ENCODE measurements around the gene PLAAT4.

DNA sequence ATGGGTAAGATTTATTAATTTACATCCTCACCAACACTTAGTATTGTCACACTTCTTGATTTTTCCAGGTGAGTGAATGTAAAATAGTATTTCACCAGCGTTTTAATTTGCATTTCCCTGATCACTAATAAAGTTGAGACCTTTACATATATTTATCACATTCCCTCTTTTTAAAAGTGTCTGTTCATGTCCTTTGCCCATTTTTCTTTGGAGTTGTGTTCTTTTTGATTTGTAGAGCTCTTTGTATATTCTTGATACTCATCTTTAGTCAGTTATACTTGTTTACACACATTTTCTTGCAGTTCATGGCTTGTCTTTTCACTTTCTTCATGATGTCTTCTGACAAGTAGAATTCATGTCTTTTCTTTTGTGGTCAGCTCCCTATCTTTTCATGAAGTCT is 43.5 kb upstream of the PLAAT4 start:
- TF ChIP-seq, protein P1, sequence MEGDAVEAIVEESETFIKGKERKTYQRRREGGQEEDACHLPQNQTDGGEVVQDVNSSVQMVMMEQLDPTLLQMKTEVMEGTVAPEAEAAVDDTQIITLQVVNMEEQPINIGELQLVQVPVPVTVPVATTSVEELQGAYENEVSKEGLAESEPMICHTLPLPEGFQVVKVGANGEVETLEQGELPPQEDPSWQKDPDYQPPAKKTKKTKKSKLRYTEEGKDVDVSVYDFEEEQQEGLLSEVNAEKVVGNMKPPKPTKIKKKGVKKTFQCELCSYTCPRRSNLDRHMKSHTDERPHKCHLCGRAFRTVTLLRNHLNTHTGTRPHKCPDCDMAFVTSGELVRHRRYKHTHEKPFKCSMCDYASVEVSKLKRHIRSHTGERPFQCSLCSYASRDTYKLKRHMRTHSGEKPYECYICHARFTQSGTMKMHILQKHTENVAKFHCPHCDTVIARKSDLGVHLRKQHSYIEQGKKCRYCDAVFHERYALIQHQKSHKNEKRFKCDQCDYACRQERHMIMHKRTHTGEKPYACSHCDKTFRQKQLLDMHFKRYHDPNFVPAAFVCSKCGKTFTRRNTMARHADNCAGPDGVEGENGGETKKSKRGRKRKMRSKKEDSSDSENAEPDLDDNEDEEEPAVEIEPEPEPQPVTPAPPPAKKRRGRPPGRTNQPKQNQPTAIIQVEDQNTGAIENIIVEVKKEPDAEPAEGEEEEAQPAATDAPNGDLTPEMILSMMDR (IDR thresholded peaks at IDR 0.05; ENCODE audit: insufficient read depth, low read length): no peak
- no peak for TF ChIP-seq POLR2AphosphoS5 (IDR thresholded peaks at IDR 0.05; ENCODE audit: low read depth)
- TF ChIP-seq GABPA (IDR thresholded peaks at IDR 0.05; ENCODE audit: low read depth): no peak
- TF ChIP-seq, protein P2, sequence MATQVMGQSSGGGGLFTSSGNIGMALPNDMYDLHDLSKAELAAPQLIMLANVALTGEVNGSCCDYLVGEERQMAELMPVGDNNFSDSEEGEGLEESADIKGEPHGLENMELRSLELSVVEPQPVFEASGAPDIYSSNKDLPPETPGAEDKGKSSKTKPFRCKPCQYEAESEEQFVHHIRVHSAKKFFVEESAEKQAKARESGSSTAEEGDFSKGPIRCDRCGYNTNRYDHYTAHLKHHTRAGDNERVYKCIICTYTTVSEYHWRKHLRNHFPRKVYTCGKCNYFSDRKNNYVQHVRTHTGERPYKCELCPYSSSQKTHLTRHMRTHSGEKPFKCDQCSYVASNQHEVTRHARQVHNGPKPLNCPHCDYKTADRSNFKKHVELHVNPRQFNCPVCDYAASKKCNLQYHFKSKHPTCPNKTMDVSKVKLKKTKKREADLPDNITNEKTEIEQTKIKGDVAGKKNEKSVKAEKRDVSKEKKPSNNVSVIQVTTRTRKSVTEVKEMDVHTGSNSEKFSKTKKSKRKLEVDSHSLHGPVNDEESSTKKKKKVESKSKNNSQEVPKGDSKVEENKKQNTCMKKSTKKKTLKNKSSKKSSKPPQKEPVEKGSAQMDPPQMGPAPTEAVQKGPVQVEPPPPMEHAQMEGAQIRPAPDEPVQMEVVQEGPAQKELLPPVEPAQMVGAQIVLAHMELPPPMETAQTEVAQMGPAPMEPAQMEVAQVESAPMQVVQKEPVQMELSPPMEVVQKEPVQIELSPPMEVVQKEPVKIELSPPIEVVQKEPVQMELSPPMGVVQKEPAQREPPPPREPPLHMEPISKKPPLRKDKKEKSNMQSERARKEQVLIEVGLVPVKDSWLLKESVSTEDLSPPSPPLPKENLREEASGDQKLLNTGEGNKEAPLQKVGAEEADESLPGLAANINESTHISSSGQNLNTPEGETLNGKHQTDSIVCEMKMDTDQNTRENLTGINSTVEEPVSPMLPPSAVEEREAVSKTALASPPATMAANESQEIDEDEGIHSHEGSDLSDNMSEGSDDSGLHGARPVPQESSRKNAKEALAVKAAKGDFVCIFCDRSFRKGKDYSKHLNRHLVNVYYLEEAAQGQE (IDR thresholded peaks at IDR 0.05; ENCODE audit: insufficient replicate concordance, low read depth): no peak
- TF ChIP-seq SPI1 (IDR thresholded peaks at IDR 0.05; ENCODE audit: borderline replicate concordance, low read depth): no peak

Measured in HL-60 (cell line).